OCI-LY3 (cell line): ENCODE results near the gene OR52K1.

Experiments used
- H2AFZ ChIP-seq: fragments of 200-600, 300-600 bp; shearing (Covaris generic); 2 replicates; pipeline ENCODE4 v1.6.0; 2014; ENCODE audit warnings: antibody characterized with exemption, low read depth, low read length
- H3K27ac ChIP-seq: fragments of 200-600, 300-600 bp; sonication (generic); 2 replicates; pipeline ENCODE4 v1.5.1; 2014; ENCODE audit warnings: mild to moderate bottlenecking, low read length, moderate library complexity, mixed read lengths
- H3K27me3 ChIP-seq: fragments of 200-600, 300-600 bp; sonication (generic); 2 replicates; pipeline ENCODE4 v1.6.1; 2014; ENCODE audit warnings: low read depth, low read length, mixed read lengths
- H3K36me3 ChIP-seq: fragments of 200-600, 300-600 bp; sonication (generic); replicated peaks from 2 replicates; pipeline ENCODE3; 2014; ENCODE audit warnings: low read depth, low read length, mixed read lengths
- H3K4me1 ChIP-seq: fragments of 300-600, 200-600 bp; sonication (generic); 2 replicates; pipeline ENCODE4 v1.6.1; 2014; ENCODE audit warnings: low read length, mixed read lengths
- H3K4me2 ChIP-seq: fragments of 200-600, 300-600 bp; sonication (generic); 2 replicates; pipeline ENCODE4 v1.6.1; 2014; ENCODE audit warnings: low read length, mixed read lengths
- H3K4me3 ChIP-seq: fragments of 300-600, 200-600 bp; sonication (generic); 2 replicates; pipeline ENCODE4 v1.5.1; 2014; ENCODE audit warnings: antibody characterized with exemption, mild to moderate bottlenecking, low read length, moderate library complexity
- H3K79me2 ChIP-seq: fragments of 300-600, 200-600 bp; shearing (Covaris generic); 2 replicates; pipeline ENCODE4 v1.6.1; 2014; ENCODE audit warnings: mild to moderate bottlenecking, low read length, mixed read lengths
- H3K9ac ChIP-seq: fragments of 300-600, 200-600 bp; shearing (Covaris generic); 2 replicates; pipeline ENCODE4 v1.6.0; 2014; ENCODE audit warnings: mild to moderate bottlenecking, low read length, moderate library complexity
- H3K9me3 ChIP-seq: fragments of 200-600, 300-600 bp; shearing (Covaris generic); 2 replicates; pipeline ENCODE4 v1.6.1; 2014; ENCODE audit warnings: low read length, mixed read lengths; ENCODE audit not compliant: insufficient read depth
- H4K20me1 ChIP-seq: fragments of 200-600, 300-600 bp; sonication (generic); 2 replicates; pipeline ENCODE4 v1.6.1; 2016; ENCODE audit warnings: low read length, mixed read lengths; ENCODE audit not compliant: insufficient read depth
- EZH2phosphoT487 ChIP-seq: fragments of 200-600 bp; shearing (Covaris generic); IDR thresholded peaks from 2 replicates; pipeline ENCODE4 v1.6.1; 2018; ENCODE audit warnings: antibody characterized with exemption, mixed run types, low read depth
- TF ChIP-seq, protein P1 (sequence below): fragments of 200-600, 300-600 bp; sonication (generic); IDR thresholded peaks from 2 replicates; pipeline ENCODE4 v1.5.1; 2014; ENCODE audit warnings: antibody characterized with exemption, low read length, low read depth

Gene OR52K1

DNA sequence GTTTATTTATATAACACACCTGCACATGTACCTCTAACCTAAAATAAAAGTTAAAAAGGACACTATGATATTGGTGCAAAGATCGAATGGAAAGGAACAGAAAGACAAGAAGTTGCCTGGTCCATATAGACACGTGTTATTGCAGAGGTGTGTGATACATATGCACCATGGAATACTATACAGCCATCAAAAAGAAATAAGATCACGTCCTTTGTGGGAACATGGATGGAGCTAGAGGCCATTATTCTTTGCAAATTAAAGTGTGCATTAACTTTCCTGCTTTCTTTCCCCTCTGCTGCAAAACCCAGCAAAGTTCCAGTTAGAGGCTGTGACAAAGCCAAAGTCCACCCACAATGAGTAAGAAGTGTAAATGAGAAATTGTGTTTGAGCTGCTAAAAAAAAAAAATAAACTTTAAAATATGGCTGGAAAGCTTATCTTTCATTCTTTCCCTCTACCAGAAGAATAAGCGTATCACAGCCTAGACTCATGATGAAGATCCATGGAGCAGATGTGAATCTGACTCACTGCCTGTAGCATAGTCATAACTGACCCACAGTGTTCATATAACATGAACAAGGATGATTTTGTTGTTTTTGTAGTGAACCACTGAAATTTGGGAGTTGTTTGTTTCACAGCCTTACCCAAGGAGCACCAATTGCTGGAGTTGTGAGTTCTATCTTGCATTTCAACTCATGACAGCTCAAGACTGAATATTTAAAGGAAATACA, 9.6 kb downstream of the OR52K1 start:
- Histone ChIP-seq H3K27ac (no peak overlapping the region), H3K79me2 (no peaks in the 10 kb centered on the region), H4K20me1 (no peaks in the 10 kb centered on the region), H2AFZ (no peak overlapping the region), H3K36me3 (no peaks in the 10 kb centered on the region), H3K9ac (no peak overlapping the region), H3K4me1 (peaks cover 16% of the 10 kb centered on the region), H3K27me3 (peaks cover 27% of the 10 kb centered on the region), H3K9me3 (no peaks in the 10 kb centered on the region), H3K4me3 (no peak overlapping the region), H3K4me2 (no peak overlapping the region)
- TF ChIP-seq, protein P1, sequence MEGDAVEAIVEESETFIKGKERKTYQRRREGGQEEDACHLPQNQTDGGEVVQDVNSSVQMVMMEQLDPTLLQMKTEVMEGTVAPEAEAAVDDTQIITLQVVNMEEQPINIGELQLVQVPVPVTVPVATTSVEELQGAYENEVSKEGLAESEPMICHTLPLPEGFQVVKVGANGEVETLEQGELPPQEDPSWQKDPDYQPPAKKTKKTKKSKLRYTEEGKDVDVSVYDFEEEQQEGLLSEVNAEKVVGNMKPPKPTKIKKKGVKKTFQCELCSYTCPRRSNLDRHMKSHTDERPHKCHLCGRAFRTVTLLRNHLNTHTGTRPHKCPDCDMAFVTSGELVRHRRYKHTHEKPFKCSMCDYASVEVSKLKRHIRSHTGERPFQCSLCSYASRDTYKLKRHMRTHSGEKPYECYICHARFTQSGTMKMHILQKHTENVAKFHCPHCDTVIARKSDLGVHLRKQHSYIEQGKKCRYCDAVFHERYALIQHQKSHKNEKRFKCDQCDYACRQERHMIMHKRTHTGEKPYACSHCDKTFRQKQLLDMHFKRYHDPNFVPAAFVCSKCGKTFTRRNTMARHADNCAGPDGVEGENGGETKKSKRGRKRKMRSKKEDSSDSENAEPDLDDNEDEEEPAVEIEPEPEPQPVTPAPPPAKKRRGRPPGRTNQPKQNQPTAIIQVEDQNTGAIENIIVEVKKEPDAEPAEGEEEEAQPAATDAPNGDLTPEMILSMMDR = no peak
- TF ChIP-seq EZH2phosphoT487 = no peak

DNA sequence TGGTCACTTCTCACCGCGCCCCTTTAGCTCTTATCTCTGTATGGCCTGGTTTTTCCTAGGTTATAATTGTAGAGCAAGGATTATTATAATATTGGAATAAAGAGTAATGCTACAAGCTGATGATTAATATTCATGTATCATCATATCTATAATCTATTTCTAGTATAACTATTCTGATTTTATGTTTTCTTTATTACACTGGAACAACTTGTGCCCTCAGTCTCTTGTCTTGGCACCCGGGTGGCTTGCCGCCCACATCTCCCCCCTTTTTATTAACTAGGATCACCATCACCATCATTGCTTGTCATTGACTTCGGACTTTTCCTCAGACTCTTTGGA, 11.0 kb downstream of the OR52K1 start:
- H3K36me3 ChIP-seq = no peaks in the 10 kb centered on the region
- no peak overlapping the region for H3K27ac ChIP-seq
- no peak overlapping the region for H2AFZ ChIP-seq
- H3K4me1 ChIP-seq = peaks cover 6% of the 10 kb centered on the region; the same call in 1 of the 2 replicates
- no peaks in the 10 kb centered on the region for H3K9me3 ChIP-seq
- no peak overlapping the region for H3K4me3 ChIP-seq
- peaks cover 27% of the 10 kb centered on the region for H3K27me3 ChIP-seq
- H3K4me2 ChIP-seq = no peak overlapping the region
- no peak overlapping the region for H3K9ac ChIP-seq
- no peak for TF ChIP-seq EZH2phosphoT487
- TF ChIP-seq, protein P1 = no peak; the same call in 1 of the 2 replicates
- H4K20me1 ChIP-seq = no peaks in the 10 kb centered on the region
- no peaks in the 10 kb centered on the region for H3K79me2 ChIP-seq

DNA sequence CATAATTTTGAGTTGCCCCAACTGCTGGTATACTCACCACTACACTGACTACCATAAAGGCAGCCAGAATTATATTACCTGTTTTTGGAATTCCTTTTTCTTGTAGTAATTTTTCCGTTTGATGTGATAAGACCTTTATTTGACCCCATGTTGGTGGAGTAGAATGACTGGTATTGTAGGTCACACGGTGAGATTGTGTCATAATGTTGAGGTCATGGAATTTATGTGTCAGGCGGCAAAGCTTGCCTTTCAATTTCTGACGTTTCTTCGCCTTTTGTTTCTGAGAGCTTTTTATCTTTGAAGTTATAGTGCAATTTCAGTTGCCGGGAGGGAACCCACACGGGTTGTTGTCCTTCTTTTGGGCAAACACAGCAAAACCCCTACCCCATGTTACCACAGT, 13.0 kb downstream of the OR52K1 start:
- Histone ChIP-seq H3K4me3 (no peak overlapping the region), H4K20me1 (no peaks in the 10 kb centered on the region), H3K27me3 (peaks cover 27% of the 10 kb centered on the region), H3K4me1 (peaks cover 5% of the 10 kb centered on the region; the same call in 1 of the 2 replicates), H3K9me3 (no peaks in the 10 kb centered on the region), H3K27ac (no peak overlapping the region), H3K79me2 (no peaks in the 10 kb centered on the region), H2AFZ (no peak overlapping the region), H3K9ac (no peak overlapping the region), H3K4me2 (no peak overlapping the region), H3K36me3 (no peaks in the 10 kb centered on the region)
- TF ChIP-seq, protein P1 = no peak
- TF ChIP-seq EZH2phosphoT487 = no peak

DNA sequence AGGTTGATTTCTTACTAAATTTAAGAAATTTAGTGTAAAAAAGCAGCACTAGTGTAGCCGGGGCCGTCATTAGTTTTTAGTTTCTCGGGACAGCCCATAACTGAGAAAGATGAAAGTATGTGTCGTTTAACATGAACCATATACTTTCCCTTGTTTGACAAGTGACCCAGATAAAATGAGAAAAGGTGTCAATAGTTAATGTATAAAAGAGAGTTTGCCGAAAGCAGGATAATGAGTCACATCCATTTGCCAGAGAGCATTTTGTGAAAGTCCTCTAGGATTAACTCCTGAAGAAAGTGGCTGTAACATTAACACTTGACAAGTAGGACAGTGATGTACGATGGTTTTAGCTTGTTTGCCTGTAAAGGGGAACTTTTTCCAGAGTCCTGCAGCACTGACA, 13.5 kb downstream of the OR52K1 start:
- peaks cover 5% of the 10 kb centered on the region; the same call in 1 of the 2 replicates for H3K4me1 ChIP-seq
- H3K4me3 ChIP-seq = no peak overlapping the region
- peaks cover 27% of the 10 kb centered on the region for H3K27me3 ChIP-seq
- no peak overlapping the region for H3K27ac ChIP-seq
- H3K9ac ChIP-seq = no peak overlapping the region
- no peak for TF ChIP-seq EZH2phosphoT487
- no peaks in the 10 kb centered on the region for H3K36me3 ChIP-seq
- H4K20me1 ChIP-seq = no peaks in the 10 kb centered on the region
- H2AFZ ChIP-seq = no peak overlapping the region
- H3K79me2 ChIP-seq = no peaks in the 10 kb centered on the region
- no peaks in the 10 kb centered on the region for H3K9me3 ChIP-seq
- no peak overlapping the region for H3K4me2 ChIP-seq
